ENCODE measurements around the gene GINS2. TPM values are rescaled to one million over a fixed set of nuclear protein-coding genes. Genes with fewer than 3 reads are reported as not detected.
A peak's percentile ranks its signal among the peaks of the same experiment; 100 is the strongest.

The GINS2 gene
- total and polyA plus RNA-seq, 11 donors, result 0.15 to 4.2 (median 0.53) TPM; not detected in 1

- intact Hi-C loops (cut with DNase I), result no loop called here
- peak overlapping the region in 1 of 12 donors; percentile 57 for H3K27ac ChIP-seq
Measured at GRCh38 chr16:85730186-85730465, 41.4 kb upstream of the GINS2 start.

DNA sequence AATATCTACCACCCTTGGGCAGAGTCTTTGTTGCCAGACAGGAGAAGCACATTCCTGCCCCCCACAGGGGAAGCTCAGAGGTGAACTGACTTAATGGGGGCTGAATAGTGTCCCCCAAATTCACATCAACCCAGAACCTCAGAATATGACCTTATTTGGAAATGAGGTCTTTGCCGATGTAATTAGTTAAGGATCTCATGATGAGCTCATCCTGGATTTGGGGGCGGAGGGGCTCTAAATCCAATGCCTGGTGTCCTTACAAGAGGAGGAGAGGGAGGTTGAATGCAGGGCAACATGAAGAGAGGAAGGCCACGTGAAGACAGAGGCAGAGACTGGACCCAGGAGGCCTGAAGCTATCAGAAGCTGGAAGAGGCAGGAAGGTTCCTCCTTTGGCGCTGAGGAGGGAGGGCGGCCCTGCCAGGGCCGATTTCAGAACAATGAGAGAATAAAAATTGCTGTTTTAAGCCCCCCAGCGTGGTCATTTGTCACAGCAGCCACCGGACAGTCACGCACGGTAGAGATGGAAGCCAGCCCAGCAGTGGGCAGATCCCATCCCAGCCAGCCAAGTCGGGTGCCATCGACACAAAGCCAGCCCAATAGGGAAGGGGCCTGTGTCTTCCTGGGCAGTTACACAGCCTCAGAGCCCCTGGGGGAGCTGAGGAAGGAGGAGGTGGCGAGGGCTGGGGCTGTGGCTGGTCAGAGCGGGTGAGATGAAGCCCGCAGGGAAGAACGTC is 40.9 kb upstream of the GINS2 start:
- intact Hi-C loops (cut with DNase I), result loop anchor here in 2 of 10 donors (5.0 to 10.0 kb wide), 2 partner anchors 62 to 625 kb away; no protein-coding TSS in a partner anchor
- Histone ChIP-seq H3K4me3 (peak overlapping the region in 1 of 12 donors; percentile 25), H3K36me3 (no peaks in the 10 kb centered on the region), H3K4me1 (peaks cover 0 to 16% (median 0%) of the 10 kb centered on the region in 12 donors), H3K9me3 (no peaks in the 10 kb centered on the region), H3K27ac (peak overlapping the region in 1 of 12 donors; percentile 57), H3K27me3 (no peaks in the 10 kb centered on the region)
- DNase-seq (no peak), ATAC-seq (no peak)
- TF ChIP-seq, protein P1, sequence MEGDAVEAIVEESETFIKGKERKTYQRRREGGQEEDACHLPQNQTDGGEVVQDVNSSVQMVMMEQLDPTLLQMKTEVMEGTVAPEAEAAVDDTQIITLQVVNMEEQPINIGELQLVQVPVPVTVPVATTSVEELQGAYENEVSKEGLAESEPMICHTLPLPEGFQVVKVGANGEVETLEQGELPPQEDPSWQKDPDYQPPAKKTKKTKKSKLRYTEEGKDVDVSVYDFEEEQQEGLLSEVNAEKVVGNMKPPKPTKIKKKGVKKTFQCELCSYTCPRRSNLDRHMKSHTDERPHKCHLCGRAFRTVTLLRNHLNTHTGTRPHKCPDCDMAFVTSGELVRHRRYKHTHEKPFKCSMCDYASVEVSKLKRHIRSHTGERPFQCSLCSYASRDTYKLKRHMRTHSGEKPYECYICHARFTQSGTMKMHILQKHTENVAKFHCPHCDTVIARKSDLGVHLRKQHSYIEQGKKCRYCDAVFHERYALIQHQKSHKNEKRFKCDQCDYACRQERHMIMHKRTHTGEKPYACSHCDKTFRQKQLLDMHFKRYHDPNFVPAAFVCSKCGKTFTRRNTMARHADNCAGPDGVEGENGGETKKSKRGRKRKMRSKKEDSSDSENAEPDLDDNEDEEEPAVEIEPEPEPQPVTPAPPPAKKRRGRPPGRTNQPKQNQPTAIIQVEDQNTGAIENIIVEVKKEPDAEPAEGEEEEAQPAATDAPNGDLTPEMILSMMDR (IDR thresholded peaks at IDR 0.05), result no peak
- TF ChIP-seq POLR2A (IDR thresholded peaks at IDR 0.05), result no peak
- WGBS, 4 donors, result 68 to 79% (median 75%) methylated on average over 16 of the region's 16 CpGs

More at GRCh38 chr16:85730186-85730465, 41.4 kb upstream of the GINS2 start:
- DNase-seq, result no peak
- H3K9me3 ChIP-seq, result no peaks in the 10 kb centered on the region
- H3K4me3 ChIP-seq, result peak overlapping the region in 1 of 12 donors; percentile 25
- TF ChIP-seq, protein P1 (IDR thresholded peaks at IDR 0.05), result no peak
- TF ChIP-seq POLR2A (IDR thresholded peaks at IDR 0.05), result no peak
- ATAC-seq, result no peak
- H3K4me1 ChIP-seq, result peaks cover 0 to 21% (median 0%) of the 10 kb centered on the region in 12 donors
- no peaks in the 10 kb centered on the region for H3K27me3 ChIP-seq
- no peaks in the 10 kb centered on the region for H3K36me3 ChIP-seq
- WGBS, 4 donors, result 85 to 100% (median 88%) methylated on average over 5 of the region's 5 CpGs

- H3K27me3 ChIP-seq, result no peaks in the 10 kb centered on the region
- no peaks in the 10 kb centered on the region for H3K9me3 ChIP-seq
- TF ChIP-seq POLR2A (IDR thresholded peaks at IDR 0.05), result no peak
- TF ChIP-seq, protein P1 (IDR thresholded peaks at IDR 0.05), result no peak
- no peak overlapping the region for H3K4me3 ChIP-seq
- intact Hi-C loops (cut with DNase I), result loop anchor here in 2 of 10 donors (5.0 to 10.0 kb wide), 2 partner anchors 62 to 624 kb away; no protein-coding TSS in a partner anchor
- peaks cover 0 to 14% (median 0%) of the 10 kb centered on the region in 12 donors for H3K4me1 ChIP-seq
- H3K27ac ChIP-seq, result no peak overlapping the region
- 71 to 75% (median 73%) methylated on average over 5 to 7 of the region's 7 CpGs for WGBS, 4 donors
- DNase-seq (no peak), ATAC-seq (no peak)
- H3K36me3 ChIP-seq, result no peaks in the 10 kb centered on the region
Measured at GRCh38 chr16:85728879-85729278, 40.1 kb upstream of the GINS2 start.

GRCh38 chr16:85724936-85725335 is 36.2 kb upstream of the GINS2 start:
- H3K9me3 ChIP-seq, result no peaks in the 10 kb centered on the region
- H3K36me3 ChIP-seq, result no peaks in the 10 kb centered on the region
- no peaks in the 10 kb centered on the region for H3K27me3 ChIP-seq
- no peak overlapping the region for H3K27ac ChIP-seq
- TF ChIP-seq POLR2A (IDR thresholded peaks at IDR 0.05), result no peak
- TF ChIP-seq, protein P1 (IDR thresholded peaks at IDR 0.05), result no peak
- intact Hi-C loops (cut with DNase I), result loop anchor here in 2 of 10 donors (5.0 to 10.0 kb wide), 2 partner anchors 58 to 620 kb away; no protein-coding TSS in a partner anchor
- H3K4me1 ChIP-seq, result peaks cover 0 to 4% (median 0%) of the 10 kb centered on the region in 12 donors
- no peak overlapping the region for H3K4me3 ChIP-seq
- ATAC-seq (peak in 1 of 4 donors; percentile 6), DNase-seq (no peak)
- WGBS, 4 donors, result 76 to 92% (median 86%) methylated on average over 12 of the region's 12 CpGs
